Ovary (tissue), 3 donors: ENCODE data around the gene LSS.

Experiments
- POLR2A ChIP-seq: fragments of 450-650 bp; IDR thresholded peaks from one replicate; pipeline ENCODE4 v1.6.1; 2017; ENCODE audit warnings: antibody characterized with exemption, mild to moderate bottlenecking, moderate library complexity
- TF ChIP-seq, protein P1 (sequence below), 3 donors: fragments of 450-650 bp in 2 of 3; fragments of 200-600 bp in 1 of 3; IDR thresholded peaks; one replicate each; pipeline versions ENCODE4 v1.5.1 to v1.8.0; 2016 to 2022; ENCODE audit warnings: antibody characterized with exemption in 3 of 3, mild to moderate bottlenecking in 1 of 3
- donor health status: DM: no; HTN: no; CAD: no.

DNA sequence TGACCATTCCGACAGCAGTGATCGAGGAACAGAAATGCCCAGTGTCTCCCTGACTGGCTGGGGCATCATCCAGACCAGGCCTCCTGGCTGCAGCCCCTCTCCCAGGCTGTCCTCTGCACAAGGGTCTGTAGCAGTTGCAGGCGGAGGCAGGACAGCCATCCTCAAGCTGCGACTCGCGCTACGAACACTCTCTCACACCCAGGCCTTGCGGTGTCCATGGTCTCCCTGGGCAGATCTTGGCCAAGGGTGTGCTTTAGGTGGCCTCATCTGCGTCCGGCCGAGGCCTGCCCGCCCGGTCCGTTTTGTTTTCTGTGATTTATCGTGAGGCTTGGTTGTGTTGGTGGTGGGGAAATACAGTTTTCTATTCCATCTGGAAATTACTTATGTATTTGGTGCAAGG lies 88.9 kb downstream of the LSS start:
- TF ChIP-seq, protein P1, sequence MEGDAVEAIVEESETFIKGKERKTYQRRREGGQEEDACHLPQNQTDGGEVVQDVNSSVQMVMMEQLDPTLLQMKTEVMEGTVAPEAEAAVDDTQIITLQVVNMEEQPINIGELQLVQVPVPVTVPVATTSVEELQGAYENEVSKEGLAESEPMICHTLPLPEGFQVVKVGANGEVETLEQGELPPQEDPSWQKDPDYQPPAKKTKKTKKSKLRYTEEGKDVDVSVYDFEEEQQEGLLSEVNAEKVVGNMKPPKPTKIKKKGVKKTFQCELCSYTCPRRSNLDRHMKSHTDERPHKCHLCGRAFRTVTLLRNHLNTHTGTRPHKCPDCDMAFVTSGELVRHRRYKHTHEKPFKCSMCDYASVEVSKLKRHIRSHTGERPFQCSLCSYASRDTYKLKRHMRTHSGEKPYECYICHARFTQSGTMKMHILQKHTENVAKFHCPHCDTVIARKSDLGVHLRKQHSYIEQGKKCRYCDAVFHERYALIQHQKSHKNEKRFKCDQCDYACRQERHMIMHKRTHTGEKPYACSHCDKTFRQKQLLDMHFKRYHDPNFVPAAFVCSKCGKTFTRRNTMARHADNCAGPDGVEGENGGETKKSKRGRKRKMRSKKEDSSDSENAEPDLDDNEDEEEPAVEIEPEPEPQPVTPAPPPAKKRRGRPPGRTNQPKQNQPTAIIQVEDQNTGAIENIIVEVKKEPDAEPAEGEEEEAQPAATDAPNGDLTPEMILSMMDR (IDR thresholded peaks at IDR 0.05) = no peak
- no peak for TF ChIP-seq POLR2A
